Stomach (tissue), 9 donors: Measurements from ENCODE around the gene PEF1. TPM values are rescaled to one million over a fixed set of nuclear protein-coding genes. Genes with fewer than 3 reads are reported as not detected.

Source experiments
- DNase-seq, 2 donors: peaks; one replicate each; pipeline versions ENCODE4 v3.0.0 to v3.0.0-alpha.2; 2013 to 2019
- H3K27ac ChIP-seq, 5 donors: fragments of 200-600 bp in 4 of 5; sonication (generic) in 4 of 5; one replicate each; pipeline ENCODE4 v1.5.1; 2013 to 2019; ENCODE audit warnings: mild to moderate bottlenecking in 1 of 5, moderate library complexity in 1 of 5
- H3K27me3 ChIP-seq, 3 donors: fragments of 200-600 bp; sonication (generic); one replicate each; pipeline ENCODE4 v1.5.1; 2017 to 2019; ENCODE audit warnings: mixed run types in 1 of 3
- H3K36me3 ChIP-seq, 4 donors: fragments of 200-600 bp; sonication (generic); 1 replicate in 3 of 4; 2 replicates in 1 of 4; pipeline ENCODE4 v1.5.1; 2016 to 2019
- H3K4me1 ChIP-seq, 4 donors: fragments of 200-600 bp; sonication (generic); one replicate each; pipeline ENCODE4 v1.5.1; 2016 to 2019
- H3K4me3 ChIP-seq, 4 donors: fragments of 200-600 bp; sonication (generic) in 3 of 4; one replicate each; pipeline ENCODE4 v1.5.1; 2016 to 2019; ENCODE audit warnings: mild to moderate bottlenecking in 1 of 4
- H3K9me3 ChIP-seq, 4 donors: fragments of 200-600 bp; sonication (generic); one replicate each; pipeline ENCODE4 v1.5.1; 2016 to 2019
- EP300 ChIP-seq: sonication (generic); formaldehyde crosslinking; IDR thresholded peaks from one replicate; pipeline ENCODE4 v1.6.1; 2017; ENCODE audit warnings: antibody characterized with exemption
- POLR2A ChIP-seq, 4 donors: fragments of 450-650 bp; IDR thresholded peaks; one replicate each; pipeline ENCODE4 v1.6.1; 2016; ENCODE audit warnings: antibody characterized with exemption in 4 of 4, control low read depth in 2 of 4, mild to moderate bottlenecking in 1 of 4, moderate library complexity in 1 of 4
- POLR2AphosphoS5 ChIP-seq, 3 donors: sonication (generic); formaldehyde crosslinking; IDR thresholded peaks; one replicate each; pipeline ENCODE4 v1.6.1; 2016; ENCODE audit warnings: antibody characterized with exemption in 3 of 3
- WGBS, 5 donors: extraction: QIAGEN DNeasy Blood & Tissue Kit in 3 of 5; methylation state at CpG; one replicate each; pipeline versions ENCODE4 v1.1.5 to v1.1.7; 2013 to 2018; 5-methylcytosine and 5-hydroxymethylcytosine counted together
- intact Hi-C: fragments of 100-400 bp; cut with DNase I; formaldehyde crosslinking; loops from one replicate; pipeline ENCODE4 v1.15.1; 2023; ENCODE audit warnings: low total_unique reads
- polyA plus RNA-seq, 3 donors: library from polyadenylated mRNA; stranded (reverse); fragments of 200-250 nt; gene quantifications; one replicate each; pipeline ENCODE4 v1.2.3, GENCODE V29; 2013
- total RNA-seq, 5 donors: library from RNA; depleted of rRNA; stranded (reverse); fragments of >200 nt; gene quantifications; one replicate each; pipeline versions ENCODE4 v1.1.0 to v1.2.3, GENCODE V29; 2014 to 2016
- TF ChIP-seq, protein P1 (sequence below), 7 experiments: fragments of 450-650 bp in 4 of 7; fragments of 200-600 bp in 3 of 7; sonication (generic) in 3 of 7; IDR thresholded peaks; one replicate each; pipeline ENCODE4 v1.5.1; 2016 to 2019; ENCODE audit warnings: antibody characterized with exemption in 7 of 7, control low read depth in 2 of 7, mild to moderate bottlenecking in 1 of 7
- donor health status: healthy with polysubstance abuse.
- donor health status: Bipolar disorder and iron deficiency.
- donor health status: healthy.

PEF1 gene
- total and polyA plus RNA-seq, 8 donors = 19.7 to 91.0 (median 66.1) TPM

- no peak for DNase-seq
- no peak overlapping the region for H3K4me3 ChIP-seq
- no peak overlapping the region for H3K27ac ChIP-seq
- 71 to 94% (median 85%) methylated on average over 2 of the region's 2 CpGs for WGBS, 5 donors
- no peaks in the 10 kb centered on the region for H3K36me3 ChIP-seq
- peaks cover 11 to 16% (median 13%) of the 10 kb centered on the region in 4 donors for H3K4me1 ChIP-seq
- TF ChIP-seq POLR2AphosphoS5 (IDR thresholded peaks at IDR 0.05) (no peak), POLR2A (IDR thresholded peaks at IDR 0.05) (no peak), EP300 (no peak)
- TF ChIP-seq, protein P1, sequence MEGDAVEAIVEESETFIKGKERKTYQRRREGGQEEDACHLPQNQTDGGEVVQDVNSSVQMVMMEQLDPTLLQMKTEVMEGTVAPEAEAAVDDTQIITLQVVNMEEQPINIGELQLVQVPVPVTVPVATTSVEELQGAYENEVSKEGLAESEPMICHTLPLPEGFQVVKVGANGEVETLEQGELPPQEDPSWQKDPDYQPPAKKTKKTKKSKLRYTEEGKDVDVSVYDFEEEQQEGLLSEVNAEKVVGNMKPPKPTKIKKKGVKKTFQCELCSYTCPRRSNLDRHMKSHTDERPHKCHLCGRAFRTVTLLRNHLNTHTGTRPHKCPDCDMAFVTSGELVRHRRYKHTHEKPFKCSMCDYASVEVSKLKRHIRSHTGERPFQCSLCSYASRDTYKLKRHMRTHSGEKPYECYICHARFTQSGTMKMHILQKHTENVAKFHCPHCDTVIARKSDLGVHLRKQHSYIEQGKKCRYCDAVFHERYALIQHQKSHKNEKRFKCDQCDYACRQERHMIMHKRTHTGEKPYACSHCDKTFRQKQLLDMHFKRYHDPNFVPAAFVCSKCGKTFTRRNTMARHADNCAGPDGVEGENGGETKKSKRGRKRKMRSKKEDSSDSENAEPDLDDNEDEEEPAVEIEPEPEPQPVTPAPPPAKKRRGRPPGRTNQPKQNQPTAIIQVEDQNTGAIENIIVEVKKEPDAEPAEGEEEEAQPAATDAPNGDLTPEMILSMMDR (IDR thresholded peaks at IDR 0.05) = no peak
- peaks cover 0 to 41% (median 27%) of the 10 kb centered on the region in 3 donors for H3K27me3 ChIP-seq
- H3K9me3 ChIP-seq = no peaks in the 10 kb centered on the region
- intact Hi-C loops = no loop called here
Measured at GRCh38 chr1:31615939-31616338, 28.7 kb downstream of the PEF1 start.

DNA sequence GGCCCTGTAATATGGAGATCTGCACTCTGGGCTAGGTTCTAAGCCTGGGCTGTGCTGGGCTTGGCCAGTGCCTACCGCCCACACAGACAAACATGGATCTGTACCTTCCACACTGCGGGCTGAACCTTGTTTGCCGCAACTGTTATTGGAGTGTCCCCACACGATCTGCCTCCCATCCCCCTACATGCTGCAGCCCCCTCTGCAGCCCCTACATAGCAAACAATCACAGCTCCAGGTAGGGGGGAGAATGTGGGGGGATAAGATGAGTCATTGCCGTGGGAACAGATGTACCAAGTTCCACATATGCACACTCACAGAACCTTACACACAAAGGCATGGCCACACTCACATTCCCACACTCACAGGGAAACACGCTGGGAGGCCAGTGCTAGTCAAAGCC, 29.3 kb downstream of the PEF1 start:
- DNase-seq = no peak
- H3K27ac ChIP-seq = no peak overlapping the region
- no peak overlapping the region for H3K4me3 ChIP-seq
- peaks cover 0 to 41% (median 27%) of the 10 kb centered on the region in 3 donors for H3K27me3 ChIP-seq
- no peaks in the 10 kb centered on the region for H3K9me3 ChIP-seq
- TF ChIP-seq POLR2A (IDR thresholded peaks at IDR 0.05) (no peak), EP300 (no peak), POLR2AphosphoS5 (IDR thresholded peaks at IDR 0.05) (no peak)
- TF ChIP-seq, protein P1 (IDR thresholded peaks at IDR 0.05) = no peak
- intact Hi-C loops = no loop called here
- WGBS, 5 donors = 70 to 90% (median 82%) methylated on average over 6 of the region's 6 CpGs
- peaks cover 11 to 16% (median 13%) of the 10 kb centered on the region in 4 donors for H3K4me1 ChIP-seq
- no peaks in the 10 kb centered on the region for H3K36me3 ChIP-seq

- Histone ChIP-seq H3K4me3 (no peak overlapping the region), H3K4me1 (peaks cover 11 to 16% (median 13%) of the 10 kb centered on the region in 4 donors), H3K27ac (no peak overlapping the region), H3K27me3 (peaks cover 0 to 36% (median 27%) of the 10 kb centered on the region in 3 donors), H3K36me3 (no peaks in the 10 kb centered on the region), H3K9me3 (no peaks in the 10 kb centered on the region)
- TF ChIP-seq EP300 (no peak), POLR2A (IDR thresholded peaks at IDR 0.05) (no peak), POLR2AphosphoS5 (IDR thresholded peaks at IDR 0.05) (no peak)
- TF ChIP-seq, protein P1 (IDR thresholded peaks at IDR 0.05) = no peak
- intact Hi-C loops = no loop called here
- DNase-seq = peak in 1 of 2 donors; percentile 56
- 79 to 85% (median 81%) methylated on average over 5 to 8 of the region's 8 CpGs for WGBS, 5 donors
Measured at GRCh38 chr1:31614414-31615005, 30.2 kb downstream of the PEF1 start.

- intact Hi-C loops = no loop called here
- Histone ChIP-seq H3K27ac (no peak overlapping the region), H3K9me3 (no peaks in the 10 kb centered on the region), H3K27me3 (no peaks in the 10 kb centered on the region), H3K36me3 (no peaks in the 10 kb centered on the region), H3K4me3 (no peak overlapping the region), H3K4me1 (no peaks in the 10 kb centered on the region)
- WGBS, 5 donors = 17 to 33% (median 25%) methylated on average over 1 of the region's 1 CpG
- DNase-seq = no peak
- TF ChIP-seq POLR2AphosphoS5 (IDR thresholded peaks at IDR 0.05) = no peak
- TF ChIP-seq EP300 = no peak
- TF ChIP-seq POLR2A (IDR thresholded peaks at IDR 0.05) = no peak
- TF ChIP-seq, protein P1 (IDR thresholded peaks at IDR 0.05) = no peak
Measured at GRCh38 chr1:31609514-31610118, 35.1 kb downstream of the PEF1 start.
